ENCODE results near the gene AGPAT4. TPM values are rescaled to one million over a fixed set of nuclear protein-coding genes. Genes with fewer than 3 reads are reported as not detected.

The AGPAT4 gene
- total and polyA plus RNA-seq, 2 donors (not counting 3 experiments of a cell fraction or from before 2014, with no cell fraction given), result 10.2 to 15.2 TPM

- TF ChIP-seq EZH2 (IDR thresholded peaks at IDR 0.05; ENCODE audit: borderline replicate concordance, low read depth, low read length, severe bottlenecking), result no peak
- TF ChIP-seq MAX (IDR thresholded peaks at IDR 0.05; ENCODE audit: insufficient read depth, insufficient read length), result no peak
- no peak for TF ChIP-seq JUN (IDR thresholded peaks at IDR 0.05; ENCODE audit: borderline replicate concordance, insufficient read depth, insufficient read length, low read depth)
- no peak for TF ChIP-seq MYC (IDR thresholded peaks at IDR 0.05; ENCODE audit: low read depth, low read length)
- no peak for TF ChIP-seq FOS (IDR thresholded peaks at IDR 0.05; ENCODE audit: borderline replicate concordance, insufficient read depth, low read length)
- Histone ChIP-seq H3K79me2 (ENCODE audit: control insufficient read depth, insufficient read depth, low read length) (no peaks in the 10 kb centered on the region), H3K27ac (ENCODE audit: insufficient read depth, low read depth, low read length) (no peak overlapping the region), H3K36me3 (ENCODE audit: control insufficient read depth in 2 of 2, extremely low read depth in 1 of 2, insufficient read depth in 2 of 2, low read length in 2 of 2) (no peaks in the 10 kb centered on the region), H3K4me3 (replicated peaks in 1 of 3; ENCODE audit: insufficient read depth in 1 of 3, low read depth in 1 of 3, low read length in 3 of 3) (no peak overlapping the region), H4K20me1 (replicated peaks; ENCODE audit: control insufficient read depth, extremely low read depth, insufficient read depth, low read length) (no peaks in the 10 kb centered on the region), H3K27me3 (ENCODE audit: control insufficient read depth in 2 of 2, insufficient read depth in 2 of 2, low read length in 2 of 2) (no peaks in the 10 kb centered on the region), H3K4me1 (ENCODE audit: control insufficient read depth, extremely low read depth, insufficient read depth, low read length) (no peaks in the 10 kb centered on the region), H3K9me1 (replicated peaks; ENCODE audit: control insufficient read depth, extremely low read depth, insufficient read depth, low read length) (no peaks in the 10 kb centered on the region), H3K4me2 (ENCODE audit: insufficient read depth, low read length) (no peak overlapping the region), H3K9ac (replicated peaks; ENCODE audit: extremely low read depth, insufficient read depth, low read length) (no peak overlapping the region), H2AFZ (ENCODE audit: low read depth, low read length) (no peak overlapping the region), H3K9me3 (replicated peaks; ENCODE audit: control insufficient read depth, insufficient read depth, low read length) (no peaks in the 10 kb centered on the region)
- FAIRE-seq (no peak), DNase-seq (ENCODE audit: low read depth, low spot score) (no peak)
- dilution Hi-C loops (cut with MboI; ENCODE audit: extremely low pct_ligation_motif_present, low sequenced_read_pairs), result no loop called here
- ChIA-PET CTCF (interaction anchor here (1.0 to 2.5 kb wide), 2 partner anchors 52 to 800 kb away, joined by 3 to 6 read pairs; no protein-coding TSS in a partner anchor), POLR2A (no interaction called here)
- no TSS peak for BruUV-seq (replicated peaks)
- intact Hi-C loops (cut with micrococcal nuclease), result no loop called here
Observed at GRCh38 chr6:161319231-161319630, 45.4 kb upstream of the AGPAT4 start.

DNA sequence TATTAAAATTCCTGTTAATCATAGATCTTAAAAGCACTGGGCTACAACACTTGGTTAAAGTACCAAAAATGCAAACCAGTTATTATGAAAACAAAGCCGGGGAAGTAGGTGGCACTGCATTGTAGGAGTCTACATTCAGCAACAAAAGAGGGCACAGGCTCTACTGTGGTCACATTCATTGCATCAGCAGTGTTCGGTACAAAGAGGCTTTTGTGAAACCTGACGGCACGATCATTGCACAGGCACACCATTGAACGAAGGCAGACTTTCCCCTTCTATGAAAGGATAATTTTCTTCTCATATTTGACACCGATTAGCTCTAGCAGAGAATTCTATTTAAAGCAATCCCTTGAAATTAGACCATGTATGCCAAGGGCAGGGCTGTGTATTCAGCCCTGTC is 44.6 kb upstream of the AGPAT4 start:
- H3K4me3 ChIP-seq (replicated peaks in 1 of 3; ENCODE audit: insufficient read depth in 1 of 3, low read depth in 1 of 3, low read length in 3 of 3), result no peak overlapping the region
- no peaks in the 10 kb centered on the region for H3K79me2 ChIP-seq (ENCODE audit: control insufficient read depth, insufficient read depth, low read length)
- H3K9me3 ChIP-seq (replicated peaks; ENCODE audit: control insufficient read depth, insufficient read depth, low read length), result no peaks in the 10 kb centered on the region
- TF ChIP-seq GATA2 (IDR thresholded peaks at IDR 0.05; ENCODE audit: insufficient read depth, insufficient read length, low read depth, low read length) (no peak), FOS (IDR thresholded peaks at IDR 0.05; ENCODE audit: borderline replicate concordance, insufficient read depth, low read length) (no peak)
- no peak overlapping the region for H3K27ac ChIP-seq (ENCODE audit: insufficient read depth, low read depth, low read length)
- H2AFZ ChIP-seq (ENCODE audit: low read depth, low read length), result no peak overlapping the region
- no peak overlapping the region for H3K4me2 ChIP-seq (ENCODE audit: insufficient read depth, low read length)
- H4K20me1 ChIP-seq (replicated peaks; ENCODE audit: control insufficient read depth, extremely low read depth, insufficient read depth, low read length), result no peaks in the 10 kb centered on the region
- no peak for FAIRE-seq
- ChIA-PET POLR2A (no interaction called here), CTCF (interaction anchor here (2.5 kb wide), 1 partner anchor 53 kb away, joined by 6 read pairs; no protein-coding TSS in a partner anchor)
- intact Hi-C loops (cut with micrococcal nuclease), result no loop called here
- BruUV-seq (replicated peaks), result no TSS peak
- H3K9ac ChIP-seq (replicated peaks; ENCODE audit: extremely low read depth, insufficient read depth, low read length), result no peak overlapping the region
- no peak for DNase-seq (ENCODE audit: low read depth, low spot score)
- H3K36me3 ChIP-seq (ENCODE audit: control insufficient read depth in 2 of 2, extremely low read depth in 1 of 2, insufficient read depth in 2 of 2, low read length in 2 of 2), result no peaks in the 10 kb centered on the region
- no peaks in the 10 kb centered on the region for H3K27me3 ChIP-seq (ENCODE audit: control insufficient read depth in 2 of 2, insufficient read depth in 2 of 2, low read length in 2 of 2)
- dilution Hi-C loops (cut with MboI; ENCODE audit: extremely low pct_ligation_motif_present, low sequenced_read_pairs), result no loop called here
- no peaks in the 10 kb centered on the region for H3K9me1 ChIP-seq (replicated peaks; ENCODE audit: control insufficient read depth, extremely low read depth, insufficient read depth, low read length)
- H3K4me1 ChIP-seq (ENCODE audit: control insufficient read depth, extremely low read depth, insufficient read depth, low read length), result no peaks in the 10 kb centered on the region
